HEK293T (cell line): ENCODE results near the gene TRIM63.

Experiments
- HDGF ChIP-seq: fragments of 450-650 bp; IDR thresholded peaks from 2 replicates; pipeline ENCODE4 v1.6.1; 2017; ENCODE audit warnings: antibody characterized with exemption, borderline replicate concordance
- SUZ12 ChIP-seq: fragments of 450-650 bp; IDR thresholded peaks from 2 replicates; pipeline ENCODE4 v1.6.1; 2016; ENCODE audit warnings: mild to moderate bottlenecking
- ZNF384 ChIP-seq: fragments of 450-650 bp; IDR thresholded peaks from 2 replicates; pipeline ENCODE4 v1.6.1; 2016

- TF ChIP-seq SUZ12, result no peak
- no peak for TF ChIP-seq HDGF
- TF ChIP-seq ZNF384, result no peak
Observed at GRCh38 chr1:26084844-26085243, 17.4 kb upstream of the TRIM63 start.
